ENCODE results near the gene NFATC3. TPM values are rescaled to one million over a fixed set of nuclear protein-coding genes. Genes with fewer than 3 reads are reported as not detected.
"Not testable (repeated sequence)": the region's sequence is repeated elsewhere in the genome, so short reads cannot be mapped to it uniquely, and the experiment has no call there.

The NFATC3 gene
- total RNA-seq, 4 donors from 2014 or later: 39.5 to 54.5 (median 45.6) TPM

- TF ChIP-seq CTCF (IDR thresholded peaks at IDR 0.05): no peak
- ATAC-seq (ENCODE audit: low FRiP score) (no peak), DNase-seq (ENCODE audit: low spot score) (no peak)
Observed at GRCh38 chr16:68126395-68126794, 41.2 kb downstream of the NFATC3 start.

GRCh38 chr16:68128577-68129305 lies 43.6 kb downstream of the NFATC3 start:
- ATAC-seq (ENCODE audit: low FRiP score): no peak
- DNase-seq (ENCODE audit: low spot score): no peak
- no peak for TF ChIP-seq CTCF (IDR thresholded peaks at IDR 0.05)

GRCh38 chr16:68130520-68130919 lies 45.4 kb downstream of the NFATC3 start:
- ATAC-seq (ENCODE audit: low FRiP score) (no peak), DNase-seq (ENCODE audit: low spot score) (no peak)
- TF ChIP-seq CTCF (IDR thresholded peaks at IDR 0.05): no peak

- DNase-seq (ENCODE audit: low spot score): no peak
- no peak for TF ChIP-seq CTCF (IDR thresholded peaks at IDR 0.05)
- no peak for ATAC-seq (ENCODE audit: low FRiP score)
Observed at GRCh38 chr16:68131813-68132706, 46.9 kb downstream of the NFATC3 start.

GRCh38 chr16:68133000-68133399 lies 47.8 kb downstream of the NFATC3 start:
- DNase-seq (ENCODE audit: low spot score); ATAC-seq (ENCODE audit: low FRiP score): not testable (repeated sequence)

GRCh38 chr16:68134644-68135043 lies 49.5 kb downstream of the NFATC3 start:
- TF ChIP-seq CTCF (IDR thresholded peaks at IDR 0.05): no peak
- no peak for ATAC-seq (ENCODE audit: low FRiP score)
- DNase-seq (ENCODE audit: low spot score): no peak

- DNase-seq (ENCODE audit: low spot score) (no peak), ATAC-seq (ENCODE audit: low FRiP score) (no peak)
- TF ChIP-seq CTCF (IDR thresholded peaks at IDR 0.05): no peak
Observed at GRCh38 chr16:68136515-68136914, 51.3 kb downstream of the NFATC3 start.

Data from omental fat pad (tissue), 4 donors.